Sigmoid colon (tissue), 7 donors: ENCODE data around the gene ZKSCAN2. TPM values are rescaled to one million over a fixed set of nuclear protein-coding genes. Genes with fewer than 3 reads are reported as not detected.

Source experiments
- DNase-seq: peaks from one replicate; pipeline ENCODE4 v3.0.0-alpha.2; 2019
- H3K27ac ChIP-seq, 4 donors: fragments of 200-600 bp; sonication (generic); one replicate each; pipeline ENCODE4 v1.5.1; 2016 to 2019; ENCODE audit warnings: mild to moderate bottlenecking in 1 of 4
- H3K27me3 ChIP-seq, 3 donors: fragments of 200-600 bp; sonication (generic); one replicate each; pipeline ENCODE4 v1.5.1; 2019; ENCODE audit warnings: mild to moderate bottlenecking in 1 of 3
- H3K36me3 ChIP-seq, 4 donors: fragments of 200-600 bp; sonication (generic); one replicate each; pipeline ENCODE4 v1.5.1; 2016 to 2019
- H3K4me1 ChIP-seq, 4 donors: fragments of 200-600 bp; sonication (generic); one replicate each; pipeline ENCODE4 v1.5.1; 2017 to 2019
- H3K4me3 ChIP-seq, 4 donors: fragments of 200-600 bp; sonication (generic); one replicate each; pipeline ENCODE4 v1.5.1; 2017 to 2019; ENCODE audit warnings: mild to moderate bottlenecking in 2 of 4, moderate library complexity in 1 of 4
- H3K9me3 ChIP-seq, 4 donors: fragments of 200-600 bp in 3 of 4; sonication (generic) in 3 of 4; one replicate each; pipeline versions ENCODE4 v1.5.1 to v1.6.1; 2013 to 2019
- CTCF ChIP-seq, 4 experiments: fragments of 450-650 bp in 3 of 4; fragments of 200-600 bp in 1 of 4; IDR thresholded peaks; one replicate each; pipeline ENCODE4 v1.5.1; 2016 to 2019; ENCODE audit warnings: antibody characterized with exemption in 4 of 4, mild to moderate bottlenecking in 3 of 4, moderate library complexity in 2 of 4
- EP300 ChIP-seq, 4 donors: sonication (generic); formaldehyde crosslinking; IDR thresholded peaks; one replicate each; pipeline ENCODE4 v1.6.1; 2017; ENCODE audit warnings: antibody characterized with exemption in 4 of 4
- POLR2A ChIP-seq, 2 donors: fragments of 450-650 bp; IDR thresholded peaks; one replicate each; pipeline ENCODE4 v1.6.1; 2016; ENCODE audit warnings: antibody characterized with exemption in 2 of 2, mild to moderate bottlenecking in 2 of 2, moderate library complexity in 2 of 2
- POLR2AphosphoS5 ChIP-seq, 4 donors: sonication (generic); formaldehyde crosslinking; IDR thresholded peaks; one replicate each; pipeline ENCODE4 v1.6.1; 2017; ENCODE audit warnings: antibody characterized with exemption in 4 of 4
- WGBS, 2 donors: extraction: QIAGEN DNeasy Blood & Tissue Kit; methylation state at CpG; one replicate each; pipeline ENCODE4 v1.1.7; 2013; 5-methylcytosine and 5-hydroxymethylcytosine counted together
- intact Hi-C: fragments of 100-400 bp; cut with DNase I; formaldehyde crosslinking; loops from one replicate; pipeline ENCODE4 v1.15.1; 2023
- polyA plus RNA-seq, 3 donors: library from polyadenylated mRNA; stranded (reverse); fragments of 200-250 nt; gene quantifications; one replicate each; pipeline ENCODE4 v1.2.3, GENCODE V29; 2013
- total RNA-seq, 4 donors: library from RNA; depleted of rRNA; stranded (reverse); fragments of >200 nt; gene quantifications; one replicate each; pipeline ENCODE4 v1.1.0, GENCODE V29; 2016
- donor health status: healthy with polysubstance abuse.
- donor health status: Bipolar disorder and iron deficiency.
- donor health status: healthy.

Gene ZKSCAN2
- total RNA-seq (1 to 10 TPM; 3.9 to 5.5 (median 4.4) TPM), polyA plus RNA-seq (1 to 10 TPM in 2 of 3 donors, under 1 TPM in 1; 0.23 to 1.2 (median 1.2) TPM)

GRCh38 chr16:25257470-25257955, at the start of gene ZKSCAN2:
TSS of gene ZKSCAN2 (minus strand) at chr16:25257845. CDS start at chr16:25257127, 718 bp downstream.
- Histone ChIP-seq H3K27me3 (no peaks in the 10 kb centered on the region), H3K4me3 (peak within 1 kb of the TSS; percentile 80 to 91 (median 84)), H3K9me3 (no peaks in the 10 kb centered on the region), H3K36me3 (peaks cover 7 to 25% (median 17%) of the 10 kb centered on the region in 4 donors), H3K27ac (peak within 1 kb of the TSS; percentile 95 to 99 (median 99)), H3K4me1 (peaks cover 0 to 42% (median 29%) of the 10 kb centered on the region in 4 donors)
- TF ChIP-seq POLR2A (IDR thresholded peaks at IDR 0.05) (peak in 1 of 2 donors; percentile 19), EP300 (IDR thresholded peaks at IDR 0.05) (no peak), CTCF (IDR thresholded peaks at IDR 0.05) (no peak), POLR2AphosphoS5 (IDR thresholded peaks at IDR 0.05) (peak; percentile 48 to 90 (median 77))
- WGBS, 2 donors = 0 to 1% methylated on average over 69 of the region's 69 CpGs
- intact Hi-C loops = loop anchor here (1.0 to 10.0 kb wide), 3 partner anchors 145 to 718 kb away; partner anchors contain the start of gene RBBP6
- DNase-seq = peak; percentile 95

DNA sequence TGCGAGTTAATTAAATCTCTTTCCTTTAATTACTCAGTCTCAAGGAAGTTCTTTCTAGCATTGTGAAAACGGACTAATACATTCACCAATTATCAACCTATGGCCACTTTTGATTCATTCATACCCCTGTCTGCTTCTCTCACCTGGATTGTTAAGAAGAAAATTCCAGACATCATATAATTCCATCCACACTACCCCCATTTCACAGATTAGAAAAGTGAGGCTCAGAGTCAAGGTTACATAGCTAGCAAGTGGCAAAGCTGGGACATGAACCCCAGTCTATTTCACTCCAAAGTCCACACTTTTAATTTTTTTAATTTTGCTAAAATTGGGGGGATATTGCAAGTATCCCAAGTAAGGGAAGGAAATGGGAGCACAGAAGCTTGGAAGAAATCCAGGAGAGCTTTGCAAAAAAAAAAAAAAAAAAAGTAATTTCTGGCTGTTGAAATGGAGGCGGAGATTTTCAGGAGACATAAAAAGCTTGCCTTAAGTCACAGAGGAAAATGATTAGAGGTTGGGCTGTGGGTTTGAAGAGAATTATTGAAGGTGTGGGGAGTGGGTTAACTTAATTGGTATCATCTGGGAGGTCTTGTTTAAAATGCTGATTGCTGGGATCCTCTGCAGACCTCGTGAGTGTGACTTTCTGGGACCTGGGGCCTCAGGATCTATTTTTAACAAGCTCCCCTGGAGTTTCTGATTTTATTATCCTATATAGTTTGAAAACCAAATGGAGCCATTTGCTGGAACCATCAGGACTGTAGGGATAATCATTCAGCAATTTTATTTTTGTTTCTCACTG, 42.3 kb upstream of the ZKSCAN2 start:
- intact Hi-C loops = no loop called here
- H3K36me3 ChIP-seq = no peaks in the 10 kb centered on the region
- H3K4me1 ChIP-seq = no peaks in the 10 kb centered on the region
- H3K9me3 ChIP-seq = peaks cover 0 to 5% (median 1%) of the 10 kb centered on the region in 4 donors
- no peak for DNase-seq
- no peak overlapping the region for H3K4me3 ChIP-seq
- H3K27ac ChIP-seq = no peak overlapping the region
- no peaks in the 10 kb centered on the region for H3K27me3 ChIP-seq
- 51 to 71% methylated on average over 4 of the region's 4 CpGs for WGBS, 2 donors
- TF ChIP-seq POLR2AphosphoS5 (IDR thresholded peaks at IDR 0.05) (no peak), POLR2A (IDR thresholded peaks at IDR 0.05) (no peak), EP300 (IDR thresholded peaks at IDR 0.05) (no peak), CTCF (IDR thresholded peaks at IDR 0.05) (no peak)

- Histone ChIP-seq H3K4me1 (no peaks in the 10 kb centered on the region), H3K9me3 (no peaks in the 10 kb centered on the region), H3K27ac (no peak overlapping the region), H3K36me3 (no peaks in the 10 kb centered on the region), H3K4me3 (no peak overlapping the region), H3K27me3 (no peaks in the 10 kb centered on the region)
- DNase-seq = no peak
- TF ChIP-seq POLR2AphosphoS5 (IDR thresholded peaks at IDR 0.05) (no peak), EP300 (IDR thresholded peaks at IDR 0.05) (no peak), CTCF (IDR thresholded peaks at IDR 0.05) (no peak), POLR2A (IDR thresholded peaks at IDR 0.05) (no peak)
- intact Hi-C loops = no loop called here
- WGBS, 2 donors = 49 to 74% methylated on average over 5 of the region's 5 CpGs
Observed at GRCh38 chr16:25298165-25298872, 40.7 kb upstream of the ZKSCAN2 start.

- no peaks in the 10 kb centered on the region for H3K9me3 ChIP-seq
- H3K4me1 ChIP-seq = no peaks in the 10 kb centered on the region
- no peak for DNase-seq
- no peaks in the 10 kb centered on the region for H3K36me3 ChIP-seq
- 68 to 69% methylated on average over 6 of the region's 6 CpGs for WGBS, 2 donors
- intact Hi-C loops = no loop called here
- H3K27me3 ChIP-seq = no peaks in the 10 kb centered on the region
- no peak overlapping the region for H3K27ac ChIP-seq
- TF ChIP-seq CTCF (IDR thresholded peaks at IDR 0.05) (no peak), POLR2A (IDR thresholded peaks at IDR 0.05) (no peak), POLR2AphosphoS5 (IDR thresholded peaks at IDR 0.05) (no peak), EP300 (IDR thresholded peaks at IDR 0.05) (no peak)
- H3K4me3 ChIP-seq = no peak overlapping the region
Observed at GRCh38 chr16:25297151-25297787, 39.6 kb upstream of the ZKSCAN2 start.
